Eye (tissue), 1 donor: ENCODE measurements around the gene GPR68.
"Not testable (repeated sequence)": the region's sequence is repeated elsewhere in the genome, so short reads cannot be mapped to it uniquely, and the experiment has no call there.

Experiments used
- DNase-seq: peaks from one replicate; pipeline ENCODE4 v3.0.0-alpha.2; 2015

The GPR68 gene

DNA sequence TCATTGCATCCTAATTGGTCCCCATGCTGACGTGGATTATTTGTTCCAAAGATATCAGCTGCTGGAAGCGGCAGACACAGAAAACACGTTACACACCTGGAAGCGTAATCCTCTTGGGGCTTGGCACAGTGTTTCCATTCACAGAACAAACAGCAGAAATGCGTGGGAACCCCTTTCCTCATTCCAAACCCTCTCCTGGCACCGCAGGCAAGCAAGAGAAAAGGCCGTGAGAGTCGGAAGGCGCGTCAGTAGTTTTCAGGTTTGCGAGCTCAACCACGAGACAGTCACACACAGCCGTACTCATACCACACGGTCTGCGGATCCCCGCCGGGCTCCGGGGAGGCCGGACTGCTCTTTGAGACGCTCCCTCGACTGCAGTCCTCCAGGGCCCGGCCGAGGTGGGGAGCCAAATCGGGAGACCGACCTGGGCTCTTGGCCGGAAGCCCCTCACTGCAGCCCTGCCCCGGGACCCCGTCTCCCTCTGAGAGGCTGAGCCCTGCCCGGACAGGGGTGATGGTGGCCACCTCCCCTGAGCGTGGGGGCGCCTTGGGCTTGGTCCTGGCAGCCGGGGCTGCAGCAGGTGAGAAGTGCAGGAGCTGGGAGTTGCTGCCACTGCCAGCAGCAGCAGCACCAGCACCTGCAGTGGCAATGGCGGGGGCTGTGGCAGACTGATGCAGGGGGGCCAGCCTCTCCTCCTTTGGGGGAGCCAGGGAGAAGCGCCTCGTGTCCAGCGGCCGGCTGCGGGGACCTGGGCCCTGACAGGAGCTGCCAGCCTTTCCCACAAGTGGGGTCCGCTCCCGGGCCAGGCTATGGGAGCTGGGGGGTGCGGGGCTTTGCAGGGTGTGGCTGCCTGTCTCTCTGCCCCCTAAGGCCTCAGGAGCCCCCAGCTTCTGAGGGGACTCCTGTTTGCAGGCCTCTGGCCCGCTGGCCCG is 28.1 kb upstream of the GPR68 start:
- no peak for DNase-seq

GRCh38 chr14:91271639-91272038 is 27.1 kb upstream of the GPR68 start:
- no peak for DNase-seq

GRCh38 chr14:91270619-91271018 is 26.1 kb upstream of the GPR68 start:
- no peak for DNase-seq

- DNase-seq: no peak
Measured at GRCh38 chr14:91270188-91270587, 25.7 kb upstream of the GPR68 start.

GRCh38 chr14:91269076-91269991 is 24.8 kb upstream of the GPR68 start:
- peak; percentile 59 for DNase-seq

- peak; percentile 25 for DNase-seq
Measured at GRCh38 chr14:91267965-91268437, 23.5 kb upstream of the GPR68 start.

- DNase-seq: not testable (repeated sequence)
Measured at GRCh38 chr14:91266276-91266675, 21.8 kb upstream of the GPR68 start.

- no peak for DNase-seq
Measured at GRCh38 chr14:91265404-91265803, 20.9 kb upstream of the GPR68 start.

GRCh38 chr14:91264151-91265150 is 19.9 kb upstream of the GPR68 start:
- peak; percentile 66 for DNase-seq

DNA sequence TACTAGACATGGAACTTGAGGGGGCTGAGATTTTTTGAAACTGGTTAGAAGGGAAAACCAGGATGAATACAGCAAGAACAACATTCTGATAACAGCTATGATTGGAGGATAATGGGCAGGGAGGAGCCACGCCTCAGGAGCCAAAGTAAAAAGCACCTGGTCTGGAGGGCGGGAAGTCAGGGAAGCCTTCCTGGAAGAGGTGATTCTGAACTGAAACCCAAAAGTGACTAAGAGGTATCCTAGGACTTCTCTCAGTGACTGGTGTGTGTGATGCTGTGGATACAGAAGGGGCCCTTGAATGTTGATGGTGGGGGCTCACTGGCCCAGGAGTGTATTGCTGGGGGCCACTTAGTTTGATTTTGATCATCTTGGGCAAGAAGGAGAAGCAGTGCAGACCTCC is 18.8 kb upstream of the GPR68 start:
- DNase-seq: no peak

- DNase-seq: no peak
Measured at GRCh38 chr14:91261986-91262549, 17.6 kb upstream of the GPR68 start.

GRCh38 chr14:91261115-91261514 is 16.6 kb upstream of the GPR68 start:
- DNase-seq: no peak

- no peak for DNase-seq
Measured at GRCh38 chr14:91258876-91259275, 14.4 kb upstream of the GPR68 start.

GRCh38 chr14:91258011-91258618 is 13.6 kb upstream of the GPR68 start:
- no peak for DNase-seq

DNA sequence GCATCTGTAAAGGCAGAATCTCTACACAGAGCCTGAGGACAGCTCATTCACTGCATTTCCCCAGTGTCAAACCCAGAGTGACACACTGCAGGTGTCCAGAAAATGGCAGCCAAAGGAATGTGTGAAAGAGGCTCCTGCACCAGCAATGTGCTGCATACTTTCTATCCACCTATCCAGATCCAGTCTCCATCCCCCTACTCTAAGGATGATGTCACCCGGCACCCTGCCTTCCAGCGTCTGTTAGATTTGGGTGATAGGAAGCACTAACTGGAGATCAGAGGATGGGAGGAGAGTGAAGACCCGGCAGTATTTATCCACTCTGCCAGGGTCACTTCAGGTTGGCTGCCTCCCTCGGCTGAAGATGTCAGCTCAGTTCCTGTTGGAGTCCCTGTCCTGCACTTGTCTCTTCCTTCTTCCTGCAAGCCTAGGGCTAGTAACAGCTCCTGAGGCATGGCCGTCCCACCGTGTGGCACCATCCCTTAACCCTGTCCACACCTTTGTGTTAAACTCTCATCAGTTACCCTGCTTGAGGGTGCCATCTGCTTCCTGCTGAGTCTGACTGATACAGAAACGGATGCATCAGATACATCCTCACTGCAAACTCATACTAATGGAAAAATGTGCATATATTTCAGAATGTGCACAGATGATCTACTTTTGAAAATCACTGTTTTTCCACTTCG is 13.0 kb upstream of the GPR68 start:
- DNase-seq: peak; percentile 35

GRCh38 chr14:91256661-91257060 is 12.2 kb upstream of the GPR68 start:
- no peak for DNase-seq

DNA sequence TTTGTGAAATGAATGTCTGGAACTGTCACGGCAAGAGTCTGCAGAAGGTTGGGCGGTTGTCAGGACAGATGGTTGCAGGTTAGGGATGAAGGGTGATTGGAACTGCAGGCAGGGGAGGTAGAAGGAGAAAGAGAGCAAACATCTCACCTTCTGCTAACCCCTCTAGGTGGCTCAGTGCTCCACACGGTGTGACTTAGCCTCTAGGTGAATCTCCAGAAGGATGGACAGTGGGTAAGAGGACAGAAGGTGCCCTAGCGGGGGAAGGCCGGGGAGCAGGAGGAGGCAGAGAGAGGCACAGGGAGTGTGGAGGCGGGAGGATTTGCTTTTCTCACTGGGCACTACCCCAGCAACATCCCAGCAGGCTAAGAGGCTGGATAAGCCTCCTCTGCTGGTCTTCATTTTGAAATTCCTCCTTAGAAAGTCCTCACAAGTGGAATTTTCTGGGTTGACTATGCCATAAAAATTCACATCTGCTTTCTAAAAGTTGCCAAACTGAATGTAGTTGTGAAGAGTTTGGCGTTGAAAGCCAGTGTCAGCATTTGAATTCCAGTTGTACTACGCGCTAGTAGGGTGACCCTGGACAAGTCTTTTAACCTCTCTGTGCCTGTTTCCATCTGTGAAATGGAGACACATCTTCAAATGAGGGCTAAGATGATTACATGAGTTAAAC is 10.7 kb upstream of the GPR68 start:
- no peak for DNase-seq

- DNase-seq: no peak
Measured at GRCh38 chr14:91254461-91254860, 10.0 kb upstream of the GPR68 start.

- DNase-seq: peak; percentile 59
Measured at GRCh38 chr14:91253795-91254323, 9.4 kb upstream of the GPR68 start.
